Colon (tissue), 2 donors: Measurements from ENCODE around the gene KLHDC8A.
"Not testable (repeated sequence)": the region's sequence is repeated elsewhere in the genome, so short reads cannot be mapped to it uniquely, and the experiment has no call there.

ENCODE experiments used
- FAIRE-seq: peaks from 2 replicates; lab custom pipeline; 2012; peaks lifted over from hg19 to GRCh38; lab: Jason Lieb, UNC
- donor health status: control.
- donor health status: control.

KLHDC8A gene, protein sequence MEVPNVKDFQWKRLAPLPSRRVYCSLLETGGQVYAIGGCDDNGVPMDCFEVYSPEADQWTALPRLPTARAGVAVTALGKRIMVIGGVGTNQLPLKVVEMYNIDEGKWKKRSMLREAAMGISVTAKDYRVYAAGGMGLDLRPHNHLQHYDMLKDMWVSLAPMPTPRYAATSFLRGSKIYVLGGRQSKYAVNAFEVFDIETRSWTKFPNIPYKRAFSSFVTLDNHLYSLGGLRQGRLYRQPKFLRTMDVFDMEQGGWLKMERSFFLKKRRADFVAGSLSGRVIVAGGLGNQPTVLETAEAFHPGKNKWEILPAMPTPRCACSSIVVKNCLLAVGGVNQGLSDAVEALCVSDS

GRCh38 chr1:205356440-205357139 is at the start of gene KLHDC8A:
KLHDC8A (minus strand) TSS chr1:205356922; CDS start chr1:205343604, 13,318 bp downstream.
- FAIRE-seq, result no peak

GRCh38 chr1:205406252-205406651 is 49.5 kb upstream of the KLHDC8A start:
- FAIRE-seq, result not testable (repeated sequence)

- FAIRE-seq, result not testable (repeated sequence)
Measured at GRCh38 chr1:205404484-205404883, 47.8 kb upstream of the KLHDC8A start.

GRCh38 chr1:205398586-205398985 is 41.9 kb upstream of the KLHDC8A start:
- no peak for FAIRE-seq

- FAIRE-seq, result no peak
Measured at GRCh38 chr1:205396967-205397616, 40.4 kb upstream of the KLHDC8A start.

- no peak for FAIRE-seq
Measured at GRCh38 chr1:205395616-205396015, 38.9 kb upstream of the KLHDC8A start.

- FAIRE-seq, result no peak
Measured at GRCh38 chr1:205392650-205393049, 35.9 kb upstream of the KLHDC8A start.

DNA sequence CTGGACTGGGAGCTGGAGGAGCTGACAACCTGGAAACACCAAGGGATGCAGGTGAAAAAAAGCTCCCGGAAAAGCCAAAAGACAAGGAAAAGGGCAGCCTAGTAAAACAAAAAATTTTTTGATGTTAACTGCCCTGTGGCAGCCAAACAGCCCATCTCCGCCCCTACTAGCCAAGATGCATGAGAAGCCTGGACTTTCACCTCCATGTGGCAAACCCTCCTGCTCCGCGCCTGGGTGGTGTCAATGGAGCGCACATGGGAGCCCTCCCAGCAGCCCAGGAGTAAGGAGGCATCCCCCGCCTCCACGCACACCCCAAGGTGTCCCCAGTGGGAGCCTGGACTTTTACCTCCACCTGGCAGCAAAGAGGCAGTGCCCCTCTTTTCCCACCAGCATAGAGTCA is 34.7 kb upstream of the KLHDC8A start:
- no peak for FAIRE-seq

DNA sequence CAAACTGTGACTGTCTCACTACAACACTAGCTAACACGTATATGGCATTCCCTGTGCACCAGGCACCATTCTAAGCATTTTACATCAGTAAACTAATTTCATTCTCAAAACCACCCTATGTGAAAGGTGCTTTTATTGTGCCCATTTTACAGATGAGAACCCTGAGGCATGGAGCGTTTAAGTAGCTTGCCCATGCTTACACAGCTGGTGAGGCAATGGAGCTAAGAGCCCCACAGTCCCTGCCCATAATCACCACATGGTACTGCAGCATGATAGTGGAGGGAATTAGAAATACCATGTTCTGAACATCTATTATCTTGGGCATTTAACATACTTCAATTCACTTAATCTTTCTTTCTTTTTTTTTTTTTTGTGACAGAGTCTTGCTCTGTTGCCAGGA is 31.1 kb upstream of the KLHDC8A start:
- no peak for FAIRE-seq

DNA sequence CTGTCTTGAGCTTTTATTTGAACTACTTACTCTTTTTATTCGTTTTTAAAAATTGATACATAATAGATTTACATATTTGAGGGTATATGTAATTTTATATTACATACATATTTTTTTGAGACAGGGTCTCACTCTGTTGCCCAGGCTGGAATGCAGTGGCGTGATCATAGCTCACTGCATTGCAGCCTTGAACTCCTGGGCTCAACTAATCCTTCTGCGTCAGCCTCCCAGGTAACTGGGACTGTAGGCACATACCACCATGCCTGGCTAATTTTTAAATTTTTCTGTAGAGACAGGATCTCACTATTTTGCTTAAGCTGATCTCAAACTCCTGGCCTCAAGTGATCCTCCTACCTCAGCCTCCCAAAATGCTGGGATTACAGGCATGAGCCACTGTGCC is 26.3 kb upstream of the KLHDC8A start:
- not testable (repeated sequence) for FAIRE-seq

DNA sequence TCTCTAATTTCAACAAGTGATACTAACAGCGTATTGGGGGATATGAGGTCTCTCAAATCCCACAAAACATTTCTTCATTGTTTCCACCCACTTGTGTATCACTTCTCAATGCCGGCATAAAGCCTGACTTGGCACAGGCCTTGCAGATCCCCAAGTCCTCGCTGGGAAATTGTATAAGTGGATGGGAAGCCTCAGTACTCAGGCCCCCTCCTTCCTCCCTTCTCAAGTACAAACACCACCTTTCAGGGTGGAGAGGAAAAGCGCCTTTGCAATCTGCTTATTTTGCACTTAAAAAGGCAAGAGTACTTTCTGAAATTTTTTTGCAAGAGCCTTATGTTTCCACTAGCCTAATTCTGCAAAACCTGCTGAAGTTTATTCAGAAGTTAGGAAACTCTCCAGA is 25.8 kb upstream of the KLHDC8A start:
- FAIRE-seq, result no peak

GRCh38 chr1:205381305-205381704 is 24.6 kb upstream of the KLHDC8A start:
- FAIRE-seq, result no peak

DNA sequence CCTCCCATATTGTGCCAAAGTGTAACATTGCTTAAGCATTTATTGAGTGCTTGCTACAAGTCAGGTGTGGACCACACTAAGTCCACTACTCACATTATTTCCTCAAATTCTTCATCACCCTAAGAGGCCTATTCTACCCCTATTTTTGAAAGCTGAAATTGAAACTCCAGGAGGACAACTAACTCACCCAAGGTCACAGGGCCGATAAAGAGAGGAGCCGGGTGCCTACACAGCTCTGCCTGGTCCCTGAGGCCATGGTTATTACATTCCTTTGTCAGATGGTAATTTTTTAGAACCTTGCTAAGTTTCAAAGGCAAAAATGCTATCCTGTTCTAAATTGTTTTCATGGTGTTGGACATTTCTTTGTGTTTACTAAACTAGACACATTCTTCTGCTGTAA is 24.2 kb upstream of the KLHDC8A start:
- no peak for FAIRE-seq

DNA sequence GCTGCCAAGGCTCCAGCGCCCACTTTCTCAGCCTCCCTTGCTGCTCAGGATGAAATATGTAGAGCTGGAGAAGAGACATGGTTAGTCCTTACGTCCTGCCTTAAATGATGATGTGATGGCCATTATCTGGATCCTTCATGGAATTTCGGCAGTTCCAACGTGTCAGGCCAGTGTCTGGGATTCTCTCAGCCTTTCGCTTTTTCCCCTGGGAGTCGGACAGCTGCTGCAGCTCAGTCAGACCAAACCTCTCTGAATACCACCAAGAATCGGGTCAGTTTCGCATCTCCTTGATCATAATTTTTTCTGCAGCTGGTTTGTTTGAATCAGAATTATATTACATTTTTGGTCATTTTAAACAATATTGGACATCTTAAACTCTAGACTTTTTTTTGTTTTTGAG is 22.3 kb upstream of the KLHDC8A start:
- FAIRE-seq, result no peak

- no peak for FAIRE-seq
Measured at GRCh38 chr1:205377355-205377754, 20.6 kb upstream of the KLHDC8A start.

DNA sequence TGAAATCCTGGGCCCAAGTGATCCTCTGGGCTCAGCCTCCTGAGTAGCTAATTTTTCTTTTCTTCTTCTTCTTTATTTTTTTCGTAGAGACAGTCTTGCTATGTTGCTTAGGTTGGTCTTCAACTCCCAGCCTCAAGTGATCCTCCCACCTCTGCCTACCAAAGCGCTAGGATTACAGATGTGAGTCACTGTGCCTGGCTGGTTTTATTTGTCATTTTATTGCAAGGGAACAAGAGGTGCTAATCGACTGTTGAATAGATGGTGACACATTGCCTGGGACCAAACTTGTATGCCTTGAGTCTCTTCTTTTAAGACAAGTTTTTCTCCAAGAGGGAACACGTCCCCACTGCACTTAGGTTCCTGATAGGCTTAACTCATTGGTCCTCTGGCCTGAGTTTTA is 20.0 kb upstream of the KLHDC8A start:
- no peak for FAIRE-seq

DNA sequence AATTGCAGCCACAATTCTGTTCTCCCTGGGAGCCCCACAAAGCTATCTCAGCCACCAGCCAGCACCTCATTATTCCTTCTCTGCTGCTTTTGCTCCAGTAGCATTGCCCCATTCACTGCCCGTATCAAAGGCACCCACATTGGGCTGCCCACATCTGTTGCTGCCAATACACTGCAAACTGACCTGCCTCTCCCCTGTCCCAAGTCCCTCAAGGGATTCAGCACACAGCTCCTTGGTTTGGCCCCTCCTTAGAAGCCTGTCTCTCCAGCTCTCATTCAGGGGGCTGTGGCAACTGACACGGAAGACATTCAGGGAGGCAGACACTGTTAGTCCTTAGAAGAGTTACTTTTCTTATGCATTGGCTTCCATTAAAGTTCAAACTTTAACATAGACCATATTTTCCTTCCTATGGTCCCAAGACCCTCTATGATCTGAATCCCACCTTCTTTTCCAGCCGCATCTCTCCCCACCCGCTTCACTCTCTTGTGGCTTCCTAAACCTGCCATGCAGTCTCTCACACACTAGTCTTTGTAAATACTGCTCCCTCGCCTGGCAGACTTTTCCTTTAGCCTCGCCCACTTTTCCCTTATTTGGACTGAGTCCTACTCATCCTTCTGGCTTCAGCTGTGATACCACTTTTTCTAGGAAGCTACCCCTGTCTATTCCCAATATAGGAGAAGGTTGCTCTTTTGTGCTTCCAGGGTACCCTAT is 19.3 kb upstream of the KLHDC8A start:
- no peak for FAIRE-seq

GRCh38 chr1:205374210-205375078 is 17.7 kb upstream of the KLHDC8A start:
- no peak for FAIRE-seq

- no peak for FAIRE-seq
Measured at GRCh38 chr1:205373798-205374175, 17.1 kb upstream of the KLHDC8A start.

- FAIRE-seq, result no peak
Measured at GRCh38 chr1:205373022-205373797, 16.5 kb upstream of the KLHDC8A start.
